ENCODE results near the gene KRT85.
A peak's percentile ranks its signal among the peaks of the same experiment; 100 is the strongest.

Gene KRT85

DNA sequence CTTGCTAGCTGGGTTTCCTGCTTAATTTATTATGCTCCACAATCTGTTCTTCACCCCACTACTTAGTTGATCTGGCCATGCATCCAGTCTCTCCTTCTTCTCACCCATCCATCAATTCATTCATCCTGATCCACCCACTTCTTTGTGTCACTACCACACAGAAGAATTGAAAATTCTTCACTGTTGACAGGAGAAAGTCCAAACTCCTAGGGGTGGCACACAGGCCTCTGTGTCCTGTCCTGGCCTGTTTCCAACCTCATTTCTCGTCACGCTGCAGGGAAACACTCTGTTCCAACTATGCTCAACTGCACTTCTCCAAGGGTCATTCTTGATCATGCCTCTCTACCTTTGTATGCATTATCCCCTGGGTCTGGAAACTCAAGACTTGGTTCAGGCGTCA is 35.4 kb downstream of the KRT85 start:
- Mint-ChIP-seq H3K27ac (no peak overlapping the region), H3K36me3 (ENCODE audit: insufficient read depth) (peaks cover 4% of the 10 kb centered on the region)

DNA sequence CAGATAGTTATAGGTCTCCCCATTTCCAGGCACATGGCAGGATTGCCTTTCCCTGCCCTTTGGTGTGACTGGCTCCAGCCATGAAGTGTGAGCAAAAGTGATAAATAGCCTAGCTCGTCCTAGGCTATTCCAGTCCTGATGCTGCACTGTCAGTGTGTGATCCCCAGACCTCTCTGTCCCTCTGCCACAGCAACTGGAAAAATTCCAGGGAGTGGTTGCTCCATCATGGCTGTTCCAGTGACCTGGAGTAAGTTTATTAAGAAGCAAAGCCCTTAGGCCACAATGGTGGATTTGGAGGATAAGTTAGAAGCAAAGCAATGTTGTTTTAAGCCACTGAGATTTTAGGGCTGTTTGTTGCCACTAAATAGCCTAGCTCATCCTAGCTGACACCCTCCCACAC is 36.2 kb downstream of the KRT85 start:
- H3K27me3 Mint-ChIP-seq: peaks cover 14 to 45% of the 10 kb centered on the region in 2 donors
- H3K9me3 Mint-ChIP-seq: no peaks in the 10 kb centered on the region
- H3K36me3 Mint-ChIP-seq (ENCODE audit: insufficient read depth): peaks cover 4% of the 10 kb centered on the region
- H3K4me1 Mint-ChIP-seq (ENCODE audit: low read depth in 2 of 2): peaks cover 8 to 10% of the 10 kb centered on the region in 2 donors
- ATAC-seq (replicated peaks): no peak
- DNase-seq: no peak
- no peak overlapping the region for H3K4me3 Mint-ChIP-seq
- H3K27ac Mint-ChIP-seq: no peak overlapping the region

More for the DNA sequence above, 35.4 kb downstream of the KRT85 start:
- Mint-ChIP-seq H3K4me1 (ENCODE audit: low read depth in 2 of 2) (peaks cover 8 to 10% of the 10 kb centered on the region in 2 donors), H3K9me3 (no peaks in the 10 kb centered on the region), H3K4me3 (no peak overlapping the region), H3K27me3 (peaks cover 14 to 45% of the 10 kb centered on the region in 2 donors)
- DNase-seq: no peak
- no peak for ATAC-seq (replicated peaks)

DNA sequence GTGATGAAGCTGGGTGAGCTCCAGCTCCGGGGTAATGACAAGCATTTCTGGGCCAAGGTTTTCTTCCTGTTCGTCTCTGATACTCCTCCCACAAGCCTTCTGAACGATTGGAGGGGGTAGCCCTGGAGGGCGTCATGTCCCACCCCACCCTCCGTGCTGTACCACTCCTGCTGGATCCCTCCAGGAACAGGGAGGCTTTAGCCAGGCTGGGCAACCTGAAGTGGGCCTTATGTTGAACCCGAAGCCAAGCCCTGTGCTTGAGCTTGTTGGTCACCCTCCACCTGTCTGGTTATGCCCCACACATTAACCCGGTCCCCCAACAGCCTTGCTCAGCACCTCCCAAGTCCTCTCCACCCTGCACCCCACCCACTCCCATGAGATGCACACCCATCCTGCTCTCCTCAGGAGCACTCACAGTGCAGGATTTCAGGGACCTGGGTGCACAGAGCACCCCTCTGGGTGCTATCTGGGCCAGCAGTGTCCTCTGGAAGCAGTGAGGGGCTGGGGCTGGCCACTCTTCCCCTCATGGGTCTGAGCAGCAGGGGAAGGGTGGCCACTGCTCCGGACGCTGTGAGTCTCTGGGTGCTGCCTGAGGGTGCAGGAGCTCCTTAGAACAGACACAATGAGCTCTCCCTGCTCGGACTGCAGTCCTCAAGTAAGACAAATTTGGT is 39.3 kb downstream of the KRT85 start:
- Mint-ChIP-seq H3K27ac (no peak overlapping the region), H3K9me3 (no peaks in the 10 kb centered on the region), H3K27me3 (peaks cover 28 to 41% of the 10 kb centered on the region in 2 donors), H3K4me3 (no peak overlapping the region), H3K36me3 (ENCODE audit: insufficient read depth) (peaks cover 4% of the 10 kb centered on the region), H3K4me1 (ENCODE audit: low read depth in 2 of 2) (peaks cover 8 to 10% of the 10 kb centered on the region in 2 donors)
- ATAC-seq (replicated peaks) (no peak), DNase-seq (no peak)

DNA sequence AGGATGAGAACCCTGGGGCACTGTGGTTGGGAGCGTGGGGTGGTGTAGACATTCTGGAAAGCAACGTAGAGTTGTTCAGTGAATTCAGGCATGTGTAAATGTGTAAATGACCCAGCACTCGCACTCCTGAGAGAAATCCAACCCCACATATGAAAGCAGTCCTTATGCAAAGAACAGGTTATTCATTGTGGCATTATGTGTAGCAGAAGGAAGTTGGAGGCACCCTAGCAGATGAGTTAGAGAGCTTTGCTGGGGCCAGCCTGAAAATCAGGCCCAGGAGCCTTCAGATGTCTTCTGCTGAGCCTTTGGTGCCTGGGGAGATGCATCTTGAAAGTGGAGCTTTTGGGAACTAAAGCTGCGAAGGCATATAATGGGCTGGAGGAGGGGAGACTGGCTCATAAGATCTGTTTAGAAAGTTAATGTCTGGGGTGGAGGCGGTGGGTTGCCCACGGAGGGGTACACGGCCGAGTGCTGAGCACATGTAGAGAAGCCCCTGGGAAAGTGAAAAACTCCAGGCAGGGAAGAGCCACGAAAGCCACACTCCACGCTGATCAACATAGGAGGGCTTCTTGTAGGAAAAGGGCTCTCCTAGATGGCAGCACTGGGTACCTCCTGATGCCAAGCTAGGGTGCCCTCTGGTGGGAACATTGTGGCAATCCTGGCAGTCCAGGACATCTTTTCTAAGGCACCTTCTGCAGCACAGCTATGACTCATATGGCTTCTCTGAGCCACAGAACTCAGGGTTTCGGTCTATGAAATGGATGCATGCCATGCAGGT is 40.0 kb downstream of the KRT85 start:
- H3K4me3 Mint-ChIP-seq: no peak overlapping the region
- H3K27ac Mint-ChIP-seq: no peak overlapping the region
- peaks cover 4% of the 10 kb centered on the region for H3K36me3 Mint-ChIP-seq (ENCODE audit: insufficient read depth)
- DNase-seq (peak; percentile 57 to 69 (median 65)), ATAC-seq (replicated peaks) (peak; percentile 97)
- H3K9me3 Mint-ChIP-seq: no peaks in the 10 kb centered on the region
- peaks cover 35 to 46% of the 10 kb centered on the region in 2 donors for H3K27me3 Mint-ChIP-seq
- H3K4me1 Mint-ChIP-seq (ENCODE audit: low read depth in 2 of 2): peaks cover 8 to 10% of the 10 kb centered on the region in 2 donors

DNA sequence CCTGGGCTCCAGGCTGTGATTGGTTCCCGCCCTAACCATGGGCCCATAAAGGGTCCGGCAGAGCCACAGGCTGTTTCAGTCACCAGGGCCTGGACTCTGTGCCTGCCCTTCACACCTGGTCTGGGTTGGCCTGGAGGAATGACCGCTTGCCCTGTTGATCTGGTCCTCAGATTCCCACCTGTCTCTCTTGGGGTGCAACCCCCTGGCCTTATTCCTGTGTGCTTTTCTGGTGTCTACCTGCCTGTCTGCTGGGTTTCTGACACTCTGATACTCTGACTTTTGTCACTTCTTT is 43.2 kb downstream of the KRT85 start:
- peaks cover 10 to 11% of the 10 kb centered on the region in 2 donors for H3K4me1 Mint-ChIP-seq (ENCODE audit: low read depth in 2 of 2)
- H3K27me3 Mint-ChIP-seq: peaks cover 48 to 61% of the 10 kb centered on the region in 2 donors

DNA sequence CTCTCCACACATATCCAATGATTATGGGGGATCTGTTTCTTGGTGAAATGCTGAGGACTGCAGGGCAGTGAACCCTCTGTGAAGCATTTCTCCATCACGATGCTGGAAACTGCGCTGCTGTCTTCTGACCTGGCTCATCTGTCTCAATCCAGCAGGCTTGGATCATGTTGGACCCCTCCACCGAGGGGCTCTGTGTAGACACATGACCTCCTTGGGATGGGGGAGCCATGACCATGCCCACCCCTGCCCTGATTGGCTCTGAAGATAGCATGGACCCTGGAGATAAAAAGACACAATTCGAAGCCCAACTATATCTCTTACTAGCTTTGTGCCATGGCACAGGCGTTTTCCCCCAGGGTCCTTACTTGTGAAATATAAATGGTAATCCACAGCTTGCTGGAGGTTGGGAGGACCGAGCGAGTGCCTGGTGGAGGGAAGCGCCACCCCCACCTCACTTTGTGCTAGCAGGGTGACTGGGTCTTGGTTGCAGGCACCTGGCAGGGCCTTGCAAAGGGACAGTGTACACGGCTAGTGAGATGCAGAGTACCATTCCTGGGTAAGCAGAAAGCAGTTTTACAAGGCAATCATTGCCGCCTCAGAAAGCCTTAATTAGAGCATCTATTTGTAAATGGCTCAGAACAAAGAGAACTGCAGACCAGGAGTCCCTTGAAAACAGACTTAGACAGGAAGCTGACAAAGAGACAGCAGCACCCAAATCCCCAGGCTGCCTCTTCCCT is 43.7 kb downstream of the KRT85 start:
- Mint-ChIP-seq H3K27ac (no peak overlapping the region), H3K4me1 (ENCODE audit: low read depth in 2 of 2) (peaks cover 12 to 13% of the 10 kb centered on the region in 2 donors), H3K36me3 (ENCODE audit: insufficient read depth) (no peaks in the 10 kb centered on the region), H3K4me3 (no peak overlapping the region), H3K9me3 (no peaks in the 10 kb centered on the region), H3K27me3 (peaks cover 50 to 63% of the 10 kb centered on the region in 2 donors)
- no peak for DNase-seq
- ATAC-seq (replicated peaks): no peak

More for the DNA sequence above, 43.2 kb downstream of the KRT85 start:
- Mint-ChIP-seq H3K36me3 (ENCODE audit: insufficient read depth) (peaks cover under 1% of the 10 kb centered on the region), H3K4me3 (no peak overlapping the region), H3K27ac (no peak overlapping the region), H3K9me3 (no peaks in the 10 kb centered on the region)
- no peak for ATAC-seq (replicated peaks)
- no peak for DNase-seq

DNA sequence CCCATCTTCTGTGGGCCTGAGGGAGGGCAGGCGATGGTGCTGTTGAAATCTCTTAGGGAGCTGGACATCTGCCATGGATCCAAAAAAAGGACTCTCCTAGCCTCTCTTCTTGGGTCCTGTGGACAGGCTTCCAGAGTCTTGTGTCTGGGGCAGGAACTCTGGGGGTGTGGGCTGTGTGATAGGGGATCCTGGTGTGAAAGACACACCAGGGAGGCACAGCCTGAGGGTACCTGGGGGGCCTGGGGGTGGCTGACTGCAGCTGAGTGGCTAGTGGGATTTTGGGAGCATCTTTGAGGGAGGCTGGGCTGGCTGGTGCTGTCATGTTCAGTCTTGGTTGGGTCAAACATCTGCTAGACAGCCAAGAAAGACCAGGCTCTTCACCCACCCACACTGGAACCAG is 44.3 kb downstream of the KRT85 start:
- no peaks in the 10 kb centered on the region for H3K9me3 Mint-ChIP-seq
- ATAC-seq (replicated peaks) (no peak), DNase-seq (no peak)
- no peak overlapping the region for H3K27ac Mint-ChIP-seq
- H3K36me3 Mint-ChIP-seq (ENCODE audit: insufficient read depth): no peaks in the 10 kb centered on the region
- H3K4me1 Mint-ChIP-seq (ENCODE audit: low read depth in 2 of 2): peaks cover 12 to 14% of the 10 kb centered on the region in 2 donors
- peaks cover 54 to 69% of the 10 kb centered on the region in 2 donors for H3K27me3 Mint-ChIP-seq
- H3K4me3 Mint-ChIP-seq: no peak overlapping the region

DNA sequence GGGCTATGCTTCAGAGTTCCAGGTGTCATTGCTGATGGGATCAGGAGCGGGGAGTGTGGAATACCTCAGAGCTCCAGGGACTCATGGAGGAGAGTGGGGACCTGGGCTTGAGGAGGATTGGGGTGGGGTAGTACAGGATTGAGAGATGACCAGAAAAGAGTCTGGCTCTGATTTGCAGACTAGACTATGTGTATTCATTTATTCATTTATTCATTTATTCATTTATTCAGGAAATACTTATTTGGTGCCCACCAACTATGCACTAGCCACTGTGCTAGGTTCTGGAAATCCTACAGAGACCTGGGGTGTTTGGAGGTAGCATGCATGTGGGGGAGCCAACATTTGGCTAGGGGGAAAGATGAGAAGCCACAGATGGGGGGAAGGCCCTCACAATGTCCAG is 45.2 kb downstream of the KRT85 start:
- H3K4me3 Mint-ChIP-seq: no peak overlapping the region
- DNase-seq (no peak), ATAC-seq (replicated peaks) (no peak)
- no peak overlapping the region for H3K27ac Mint-ChIP-seq
- peaks cover 54 to 77% of the 10 kb centered on the region in 2 donors for H3K27me3 Mint-ChIP-seq
- H3K4me1 Mint-ChIP-seq (ENCODE audit: low read depth in 2 of 2): peaks cover 5% of the 10 kb centered on the region in 2 donors
- H3K9me3 Mint-ChIP-seq: no peaks in the 10 kb centered on the region
- no peaks in the 10 kb centered on the region for H3K36me3 Mint-ChIP-seq (ENCODE audit: insufficient read depth)

DNA sequence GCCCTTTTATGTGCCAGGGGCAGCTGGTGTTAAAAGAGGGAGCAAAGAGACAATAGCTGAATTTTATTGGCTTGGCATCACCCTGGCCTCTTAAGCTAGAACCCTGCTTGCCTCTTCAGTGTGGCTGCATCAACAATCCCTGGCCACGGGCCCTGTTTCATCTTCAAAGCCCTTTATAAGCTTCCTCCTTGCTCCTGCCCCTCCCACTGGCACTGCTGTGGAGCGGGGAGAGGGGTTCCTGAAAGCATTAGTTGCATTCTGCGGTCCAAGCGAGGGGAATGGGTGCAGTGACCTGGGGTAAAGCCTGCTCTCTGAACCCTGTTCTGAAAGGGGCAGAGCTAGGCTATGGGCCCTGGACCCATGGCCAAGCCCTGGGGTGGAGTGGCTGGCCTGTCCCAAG is 45.9 kb downstream of the KRT85 start:
- Mint-ChIP-seq H3K36me3 (ENCODE audit: insufficient read depth) (no peaks in the 10 kb centered on the region), H3K4me3 (no peak overlapping the region), H3K9me3 (no peaks in the 10 kb centered on the region), H3K27ac (no peak overlapping the region), H3K27me3 (peaks cover 54 to 77% of the 10 kb centered on the region in 2 donors), H3K4me1 (ENCODE audit: low read depth in 2 of 2) (peaks cover 4 to 5% of the 10 kb centered on the region in 2 donors)
- ATAC-seq (replicated peaks): no peak
- DNase-seq: no peak

DNA sequence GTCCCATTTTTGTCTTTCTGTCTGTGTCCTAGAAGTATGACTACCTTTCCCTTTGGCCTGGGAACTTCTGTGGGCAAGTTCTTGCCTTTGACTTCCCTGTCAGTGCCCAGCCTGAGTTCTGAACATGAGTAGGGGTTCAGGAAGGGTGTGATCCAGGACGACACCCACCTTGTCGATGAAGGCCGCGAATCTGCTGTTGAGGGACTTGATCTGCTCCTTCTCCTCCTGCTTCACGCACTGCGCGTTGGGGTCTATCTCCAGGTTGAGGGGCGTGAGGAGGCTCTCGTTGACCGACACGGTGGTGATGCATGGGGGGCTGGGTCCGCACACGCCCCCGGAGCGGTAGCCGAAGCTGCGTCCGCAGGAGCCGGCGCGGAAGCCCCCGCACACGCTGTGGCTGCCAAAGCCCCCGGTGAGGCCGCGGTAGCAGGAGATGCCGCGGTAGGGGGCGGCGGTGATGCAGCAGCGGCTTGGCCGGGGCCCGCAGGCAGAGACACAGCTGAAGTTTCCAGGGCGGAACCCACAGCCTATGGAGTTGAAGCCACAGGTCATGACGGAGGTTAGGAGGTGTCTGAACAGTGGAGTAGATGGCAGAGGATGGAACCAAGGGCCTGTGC is 46.4 kb downstream of the KRT85 start, which contains the start of gene KRT83:
Gene KRT83 (minus strand): TSS at position 615 of the 617 bp plus-strand sequence. CDS start 63 bp downstream, at position 552.
- ATAC-seq (replicated peaks): no peak
- Mint-ChIP-seq H3K27me3 (peaks cover 54 to 77% of the 10 kb centered on the region in 2 donors), H3K4me1 (ENCODE audit: low read depth in 2 of 2) (peaks cover 4 to 5% of the 10 kb centered on the region in 2 donors)

DNA sequence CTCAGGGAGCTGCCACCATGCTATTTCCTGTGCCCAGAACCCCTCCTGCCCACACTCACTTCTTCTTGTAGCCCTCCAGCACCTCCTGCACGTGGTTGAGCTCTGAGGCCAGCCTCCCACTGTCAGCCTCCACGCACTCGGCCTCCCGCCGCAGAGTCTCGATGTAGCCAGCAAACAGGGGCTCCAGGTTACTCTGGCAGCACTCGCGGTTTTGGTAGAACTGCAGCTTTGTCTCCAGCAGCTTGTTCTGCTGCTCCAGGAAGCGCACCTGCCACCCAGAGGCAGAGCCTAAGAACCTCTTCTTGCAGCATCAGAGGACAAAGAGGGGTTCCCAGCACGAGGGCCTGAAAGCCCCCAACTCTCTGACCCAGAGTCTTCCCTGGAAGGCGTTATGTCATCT is 48.2 kb downstream of the KRT85 start:
- Mint-ChIP-seq H3K27ac (no peak overlapping the region), H3K36me3 (ENCODE audit: insufficient read depth) (no peaks in the 10 kb centered on the region), H3K4me1 (ENCODE audit: low read depth in 2 of 2) (peaks cover 4 to 7% of the 10 kb centered on the region in 2 donors), H3K4me3 (no peak overlapping the region), H3K9me3 (no peaks in the 10 kb centered on the region), H3K27me3 (peaks cover 43 to 70% of the 10 kb centered on the region in 2 donors)
- no peak for DNase-seq
- no peak for ATAC-seq (replicated peaks)

More for the DNA sequence above, 46.4 kb downstream of the KRT85 start, which contains the start of gene KRT83:
- Mint-ChIP-seq H3K9me3 (no peaks in the 10 kb centered on the region), H3K27ac (peak within 1 kb of the TSS in 1 of 2 donors; percentile 21), H3K4me3 (no peak within 1 kb of the TSS), H3K36me3 (ENCODE audit: insufficient read depth) (no peaks in the 10 kb centered on the region)
- no peak for DNase-seq

DNA sequence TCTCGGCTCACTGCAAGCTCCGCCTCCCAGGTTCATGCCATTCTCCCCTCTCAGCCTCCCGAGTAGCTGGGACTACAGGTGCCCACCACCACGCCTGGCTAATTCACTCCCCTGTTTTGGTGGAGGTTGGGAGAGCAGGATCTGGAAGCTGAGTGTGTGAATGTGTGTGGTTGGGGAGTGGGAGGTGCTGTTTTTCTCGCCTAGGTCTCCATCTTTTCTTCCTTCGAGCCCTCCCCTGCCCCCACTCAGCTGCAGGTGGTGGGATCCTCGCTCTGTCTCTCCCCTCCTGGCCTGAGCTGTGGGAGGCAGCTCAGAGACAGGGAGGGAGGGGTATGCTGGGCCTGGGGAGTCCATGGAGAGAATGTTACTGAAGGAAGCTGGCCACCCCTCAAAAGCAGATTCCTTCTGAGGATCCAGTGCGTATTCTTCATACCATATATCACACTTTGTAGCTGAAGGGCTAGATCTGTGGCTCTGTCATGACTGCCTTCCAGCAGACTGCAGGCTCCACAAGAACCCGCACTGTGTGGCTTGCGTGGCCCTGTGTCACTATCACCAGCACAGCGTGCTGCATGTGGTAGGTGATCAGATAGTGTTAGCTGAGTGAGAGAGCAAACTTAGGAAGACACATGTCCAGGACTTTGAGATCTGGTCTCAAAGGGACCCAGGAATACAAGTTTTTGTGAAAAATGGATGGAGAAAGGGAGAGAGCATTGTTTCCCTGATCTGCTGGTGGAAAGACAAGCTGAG is 48.9 kb downstream of the KRT85 start:
- Mint-ChIP-seq H3K27ac (no peak overlapping the region), H3K9me3 (no peaks in the 10 kb centered on the region), H3K4me1 (ENCODE audit: low read depth in 2 of 2) (peaks cover 4 to 7% of the 10 kb centered on the region in 2 donors), H3K36me3 (ENCODE audit: insufficient read depth) (no peaks in the 10 kb centered on the region), H3K27me3 (peaks cover 46 to 72% of the 10 kb centered on the region in 2 donors), H3K4me3 (no peak overlapping the region)
- DNase-seq (no peak), ATAC-seq (replicated peaks) (no peak)

Measured in effector memory CD8-positive, alpha-beta T cell (primary cell).